ELF-1 (cell line): Measurements from ENCODE around the gene GSTM2.
A peak's percentile ranks its signal among the peaks of the same experiment; 100 is the strongest.

ENCODE experiments used
- DNase-seq: peaks from one replicate; pipeline ENCODE4 v3.0.0-alpha.2; 2016; ENCODE audit warnings: low read depth, low spot score

Gene GSTM2

GRCh38 chr1:109667452-109668122, at the start of gene GSTM2:
Gene GSTM2 (plus strand): TSS chr1:109668057. CDS start chr1:109668116, 59 bp downstream.
- DNase-seq: peak; percentile 90

DNA sequence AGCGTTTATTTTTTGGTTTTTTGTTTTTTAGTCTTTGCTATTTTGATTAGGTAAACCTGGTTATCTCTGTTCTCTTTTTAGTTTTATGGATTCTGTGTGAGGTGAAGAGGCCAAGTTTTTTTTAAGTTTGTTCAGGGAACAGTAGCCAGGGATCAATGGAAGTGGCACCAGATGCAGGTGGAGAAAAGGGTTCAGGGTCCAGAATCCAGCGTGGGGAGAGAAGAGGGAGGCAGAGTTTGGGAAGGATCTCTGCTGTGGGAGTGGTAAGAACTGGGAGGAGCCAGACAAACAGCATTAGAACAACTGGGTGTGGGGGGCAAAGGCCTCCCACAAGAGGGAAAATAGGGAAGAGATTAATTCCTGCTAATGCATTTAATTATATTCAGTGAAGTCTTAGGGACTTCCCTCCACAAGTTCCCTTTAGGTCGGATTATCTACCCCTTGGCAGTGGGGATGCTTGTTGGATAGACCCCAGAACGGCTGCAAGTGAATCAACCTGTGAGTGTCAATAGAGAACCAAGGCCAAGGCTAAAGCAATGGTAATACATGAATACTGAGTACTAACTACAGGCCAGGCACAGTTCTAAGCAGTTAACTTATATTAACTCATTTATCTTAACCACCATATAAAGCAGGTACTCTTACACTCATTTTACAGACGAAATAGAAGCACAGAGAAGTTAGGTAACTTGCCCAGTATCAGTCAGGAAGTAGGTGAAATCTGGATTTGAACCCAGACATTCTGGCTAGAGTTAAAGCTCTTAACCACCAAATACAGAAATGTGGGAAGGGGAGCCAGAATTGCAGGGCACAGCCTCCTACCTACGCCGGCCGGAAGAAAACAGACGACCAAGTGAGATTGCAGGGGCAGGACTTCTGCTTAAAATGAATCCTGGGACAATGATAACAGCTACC, 48.9 kb upstream of the GSTM2 start:
- no peak for DNase-seq

DNA sequence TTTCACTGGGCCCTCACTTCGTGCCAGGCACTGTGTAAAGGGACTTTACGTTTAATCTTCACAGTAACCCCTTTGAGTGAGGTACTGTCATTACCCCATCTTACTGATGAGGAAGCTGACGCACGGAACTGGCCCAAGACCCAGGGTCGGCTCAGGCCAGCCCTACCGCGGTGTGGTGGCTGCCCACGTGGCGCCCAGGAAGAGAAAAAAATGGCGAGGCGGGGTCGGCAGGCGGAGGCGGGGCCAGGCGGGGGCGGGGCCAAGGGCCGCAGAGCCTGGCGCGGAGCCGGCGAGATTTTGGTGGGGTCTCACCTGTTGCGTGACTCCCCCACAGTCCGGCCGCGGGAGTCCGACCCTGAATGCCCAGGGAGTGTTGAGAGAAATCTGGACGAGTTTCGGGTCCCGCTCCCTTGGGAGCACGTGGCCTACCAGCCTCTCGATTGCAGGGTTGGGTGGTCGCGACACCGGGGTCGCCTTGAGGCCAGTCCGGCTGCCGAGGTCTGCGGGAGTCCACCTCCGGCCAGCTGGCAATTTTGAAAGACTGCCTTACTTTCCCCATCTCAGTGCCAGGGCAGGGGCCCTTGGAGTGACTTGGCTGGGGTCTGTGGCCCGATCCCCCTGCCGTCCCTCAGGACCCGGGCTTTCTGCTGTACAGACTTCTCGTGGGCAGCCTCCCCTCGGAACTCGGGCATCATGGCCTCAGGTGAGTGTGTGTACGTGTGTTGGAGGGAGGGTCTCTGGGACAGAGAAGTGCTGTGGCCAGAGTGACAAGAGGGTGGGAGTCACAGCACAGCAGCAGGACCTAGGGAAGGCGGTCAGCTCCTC, 48.1 kb upstream of the GSTM2 start, which contains the start of the genes AMPD2 and GNAT2:
TSS of gene AMPD2 (plus strand) at position 262 of the 825 bp plus-strand sequence. CDS start 1,339 bp downstream, outside the sequence.
TSS of gene GNAT2 (minus strand) at position 41 of the 825 bp plus-strand sequence. CDS start 6,746 bp downstream, outside the sequence.
- peak; percentile 80 for DNase-seq

- peak; percentile 54 for DNase-seq
These were observed 47.5 kb upstream of the GSTM2 start for GRCh38 chr1:109620401-109620791.

GRCh38 chr1:109620841-109621286, 47.0 kb upstream of the GSTM2 start:
- DNase-seq: peak; percentile 86

DNA sequence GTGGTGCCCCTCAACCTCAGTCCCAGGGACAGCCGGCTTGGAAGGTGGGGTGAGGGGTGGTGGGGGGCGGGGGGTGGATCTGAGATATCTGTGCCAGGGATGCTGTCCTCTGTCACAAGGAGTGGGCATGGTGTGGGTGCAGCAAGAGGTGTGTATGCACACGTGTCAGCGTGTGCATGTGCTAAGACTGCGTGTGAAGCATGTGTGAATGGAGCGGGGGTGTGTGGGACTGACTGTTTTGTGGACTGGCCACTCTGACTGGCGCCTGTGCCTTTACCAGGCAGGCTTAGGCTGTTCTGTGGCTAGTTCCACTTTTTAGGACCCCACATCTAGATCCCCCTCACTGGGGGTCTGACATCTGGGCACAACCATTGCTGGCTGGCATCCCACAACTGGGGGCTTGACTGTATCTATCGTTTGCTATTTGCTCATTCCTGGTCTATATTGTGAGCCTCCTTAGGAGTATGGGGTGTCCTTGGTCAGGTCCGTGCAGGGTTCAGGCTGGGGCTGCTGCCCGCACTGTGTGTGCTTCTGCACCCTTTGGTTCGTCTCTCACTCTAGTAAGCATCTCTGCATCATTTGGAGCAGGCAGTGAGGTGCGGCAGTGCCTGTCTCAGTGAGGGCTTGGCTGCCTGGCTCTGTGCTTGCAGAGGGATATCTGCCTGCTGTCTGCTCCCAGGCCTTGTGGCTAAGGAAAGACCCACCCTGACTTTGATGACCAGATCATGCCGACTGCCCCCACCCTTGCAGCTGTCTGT, 46.3 kb upstream of the GSTM2 start:
- DNase-seq: no peak

DNA sequence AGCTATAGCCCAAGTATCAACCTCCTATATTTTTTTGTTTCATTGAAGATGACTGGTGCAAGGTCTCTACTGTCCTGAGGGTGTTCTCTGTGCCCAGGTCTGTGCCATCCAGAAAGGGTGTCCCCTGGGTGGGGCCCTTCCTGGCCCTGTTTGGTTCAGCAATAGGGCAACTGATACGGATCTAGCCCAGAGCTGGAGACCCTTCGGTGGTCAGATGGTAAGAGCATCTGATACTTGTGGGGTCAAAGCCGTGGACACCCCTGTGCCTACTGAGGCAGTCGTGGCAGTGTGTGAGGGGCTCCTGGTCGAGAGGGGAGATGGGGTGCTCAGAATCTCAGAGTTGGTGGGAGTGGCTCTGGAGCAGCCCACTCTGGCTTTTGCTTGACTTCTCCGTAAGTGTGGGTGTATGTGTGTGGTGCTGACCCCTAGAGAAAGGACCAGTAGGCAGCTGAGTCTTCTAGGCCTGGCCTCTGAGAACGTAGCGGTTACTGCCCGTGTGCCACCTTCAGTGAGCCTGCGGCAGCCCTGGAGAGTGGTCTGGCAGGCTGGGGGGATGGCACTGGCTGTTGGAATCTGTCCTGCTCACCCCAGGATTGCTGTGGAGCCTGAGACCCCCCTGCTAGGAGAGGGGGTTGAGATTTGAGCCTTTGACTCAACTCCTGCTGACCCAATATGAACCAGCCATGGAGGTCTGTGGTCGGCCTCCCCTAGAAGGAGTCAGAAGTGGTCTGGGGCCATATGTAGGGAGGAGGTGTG, 45.5 kb upstream of the GSTM2 start:
- DNase-seq: no peak

GRCh38 chr1:109622895-109623294, 45.0 kb upstream of the GSTM2 start:
- DNase-seq: no peak

GRCh38 chr1:109623601-109624161, 44.2 kb upstream of the GSTM2 start:
- no peak for DNase-seq

DNA sequence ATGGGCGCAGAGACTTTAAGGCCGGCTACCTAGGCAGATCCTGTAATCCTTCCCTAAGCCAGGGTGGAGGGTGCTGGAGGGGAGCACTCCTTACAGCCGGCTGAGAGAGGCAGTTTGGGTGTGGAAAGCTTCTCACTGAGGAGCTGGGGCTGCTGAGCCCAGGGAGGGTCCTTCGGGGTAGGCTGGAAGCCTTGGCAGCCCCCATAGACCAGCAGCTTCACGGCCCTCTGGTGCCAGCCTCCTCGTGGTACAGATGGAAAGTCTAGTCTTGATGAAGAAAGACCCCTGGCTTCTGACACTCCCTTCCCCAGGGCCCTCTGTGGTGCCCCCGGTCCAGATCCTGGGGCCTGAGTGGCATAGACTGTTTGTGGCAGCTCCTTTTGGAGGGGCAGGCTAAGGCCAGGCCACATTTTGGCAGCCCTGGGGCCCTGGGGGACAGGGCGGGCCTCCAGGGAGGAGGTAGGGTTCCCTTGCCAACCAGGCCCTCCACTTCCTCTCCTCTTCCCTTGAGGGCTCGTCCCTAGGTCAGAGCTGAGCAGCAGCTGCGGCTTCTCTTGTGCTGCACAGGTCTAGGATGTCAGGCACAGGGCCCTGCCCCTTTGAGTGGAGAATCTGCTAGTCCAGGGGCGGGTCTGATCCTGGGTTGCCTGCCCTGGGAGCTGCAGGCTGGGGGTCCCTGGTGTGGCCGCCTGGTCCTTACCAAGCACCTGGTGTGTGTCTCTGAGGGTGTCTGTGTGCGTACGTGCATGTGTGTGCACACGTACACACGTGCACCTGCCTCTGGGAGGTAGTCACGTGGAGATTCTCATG, 43.5 kb upstream of the GSTM2 start:
- no peak for DNase-seq

GRCh38 chr1:109625176-109625575, 42.7 kb upstream of the GSTM2 start:
- DNase-seq: no peak

GRCh38 chr1:109625601-109626560, 42.0 kb upstream of the GSTM2 start:
- DNase-seq: no peak

DNA sequence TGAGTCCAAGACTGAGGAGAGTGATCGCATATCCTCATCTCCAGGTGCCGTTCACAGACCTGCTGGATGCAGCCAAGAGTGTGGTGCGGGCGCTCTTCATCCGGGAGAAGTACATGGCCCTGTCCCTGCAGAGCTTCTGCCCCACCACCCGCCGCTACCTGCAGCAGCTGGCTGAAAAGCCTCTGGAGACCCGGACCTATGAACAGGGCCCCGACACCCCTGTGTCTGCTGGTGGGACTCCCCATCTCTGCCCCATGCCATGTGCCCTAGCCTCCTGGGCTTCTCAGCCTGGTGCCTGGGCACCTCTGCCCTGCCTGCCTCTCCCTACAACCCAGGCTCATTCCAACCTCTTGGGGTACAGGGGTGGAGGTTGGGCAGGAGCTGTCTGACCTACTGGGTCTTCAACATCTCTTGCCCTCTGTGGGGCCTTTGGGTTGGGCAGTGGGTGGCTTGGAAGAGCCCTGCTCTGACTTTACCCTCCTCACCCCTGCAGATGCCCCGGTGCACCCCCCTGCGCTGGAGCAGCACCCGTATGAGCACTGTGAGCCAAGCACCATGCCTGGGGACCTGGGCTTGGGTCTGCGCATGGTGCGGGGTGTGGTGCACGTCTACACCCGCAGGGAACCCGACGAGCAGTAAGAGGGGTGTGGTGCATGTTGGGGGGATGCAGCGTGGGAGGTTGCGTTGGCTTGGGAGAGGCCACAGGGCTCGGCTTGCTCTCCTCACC, 41.0 kb upstream of the GSTM2 start:
- DNase-seq: no peak

GRCh38 chr1:109627692-109628399, 40.0 kb upstream of the GSTM2 start:
- no peak for DNase-seq

- no peak for DNase-seq
These were observed 39.1 kb upstream of the GSTM2 start for GRCh38 chr1:109628540-109629321.
